Loucy (cell line): ENCODE measurements around the gene ZNF559.

Experiments used
- CTCF ChIP-seq: fragments of 200-600 bp; sonication (generic); conservative IDR thresholded peaks from 2 replicates; pipeline ENCODE4 v1.5.1; 2014; ENCODE audit warnings: mild to moderate bottlenecking, antibody characterized with exemption, low read length
- EZH2phosphoT487 ChIP-seq: fragments of 200-600 bp; IDR thresholded peaks from 2 replicates; pipeline ENCODE4 v1.6.1; 2018; ENCODE audit warnings: antibody characterized with exemption, mild to moderate bottlenecking, moderate library complexity, borderline replicate concordance

GRCh38 chr19:9321338-9321737 lies 2.6 kb upstream of the ZNF559 start:
- no peak for TF ChIP-seq CTCF
- no peak for TF ChIP-seq EZH2phosphoT487
